ENCODE data around the gene LGALS3. TPM values are rescaled to one million over a fixed set of nuclear protein-coding genes. Genes with fewer than 3 reads are reported as not detected.
A peak's percentile ranks its signal among the peaks of the same experiment; 100 is the strongest.

Gene LGALS3
- total RNA-seq, 4 donors from 2014 or later, result 246 to 526 (median 339) TPM

DNA sequence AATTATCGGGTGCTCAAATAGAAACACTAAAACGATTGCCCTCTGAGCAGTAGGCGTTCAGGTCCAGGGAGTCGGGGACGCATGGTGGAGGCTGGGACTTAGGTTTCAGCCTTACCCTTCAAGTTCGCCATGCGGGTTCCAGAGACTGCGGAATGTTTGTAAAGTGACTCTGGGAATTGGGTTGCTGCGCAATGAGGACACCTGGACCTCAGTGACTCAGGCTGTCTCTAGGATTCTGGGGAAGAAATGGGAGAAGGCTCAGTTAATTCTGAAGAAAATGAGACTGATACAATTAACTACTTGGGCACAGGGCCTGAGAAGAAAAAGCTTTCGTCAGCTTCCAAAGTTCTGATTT, 1.1 kb downstream of the LGALS3 start:
- Histone ChIP-seq H3K4me3 (peak overlapping the region; percentile 75 to 83 (median 82)), H3K36me3 (peaks cover 0 to 5% (median 0%) of the 10 kb centered on the region in 3 donors), H3K4me1 (peaks cover 0 to 66% (median 38%) of the 10 kb centered on the region in 4 donors), H3K27ac (peak overlapping the region; percentile 94 to 97 (median 95)), H3K9me3 (no peaks in the 10 kb centered on the region), H3K27me3 (no peaks in the 10 kb centered on the region)
- 21 to 26% methylated on average over 10 of the region's 10 CpGs for WGBS, 2 donors
- no peak for DNase-seq (ENCODE audit: low spot score in 2 of 2)
- TF ChIP-seq EP300 (IDR thresholded peaks at IDR 0.05), result no peak
- TF ChIP-seq POLR2A (IDR thresholded peaks at IDR 0.05), result no peak
- no peak for TF ChIP-seq CTCF (IDR thresholded peaks at IDR 0.05)

- Histone ChIP-seq H3K27ac (peak overlapping the region in 3 of 4 donors; percentile 56 to 97 (median 96)), H3K4me3 (peak overlapping the region in 3 of 4 donors; percentile 16 to 82 (median 19)), H3K27me3 (no peaks in the 10 kb centered on the region), H3K9me3 (no peaks in the 10 kb centered on the region), H3K36me3 (peaks cover 0 to 5% (median 0%) of the 10 kb centered on the region in 3 donors), H3K4me1 (peaks cover 0 to 71% (median 48%) of the 10 kb centered on the region in 4 donors)
- 44 to 54% methylated on average over 7 of the region's 7 CpGs for WGBS, 2 donors
- peak in 1 of 2 donors; percentile 34 for TF ChIP-seq EP300 (IDR thresholded peaks at IDR 0.05)
- no peak for TF ChIP-seq POLR2A (IDR thresholded peaks at IDR 0.05)
- DNase-seq (ENCODE audit: low spot score in 2 of 2), result no peak
Measured at GRCh38 chr14:55131370-55132137, 2.5 kb downstream of the LGALS3 start.

GRCh38 chr14:55133416-55133815, 4.4 kb downstream of the LGALS3 start:
- TF ChIP-seq CTCF (IDR thresholded peaks at IDR 0.05) (peak in 2 of 5 experiments; percentile 48 to 54), POLR2A (IDR thresholded peaks at IDR 0.05) (no peak)
- DNase-seq (ENCODE audit: low spot score in 2 of 2), result no peak
- Histone ChIP-seq H3K27me3 (no peaks in the 10 kb centered on the region), H3K36me3 (peaks cover 0 to 11% (median 0%) of the 10 kb centered on the region in 3 donors), H3K4me1 (peaks cover 0 to 85% (median 62%) of the 10 kb centered on the region in 4 donors), H3K27ac (peak overlapping the region; percentile 5 to 96 (median 51)), H3K4me3 (no peak overlapping the region), H3K9me3 (no peaks in the 10 kb centered on the region)
- 20 to 54% methylated on average over 4 of the region's 4 CpGs for WGBS, 2 donors

GRCh38 chr14:55136241-55136640, 7.2 kb downstream of the LGALS3 start:
- Histone ChIP-seq H3K27me3 (no peaks in the 10 kb centered on the region), H3K4me1 (peaks cover 0 to 91% (median 55%) of the 10 kb centered on the region in 4 donors), H3K4me3 (no peak overlapping the region), H3K27ac (peak overlapping the region; percentile 57 to 96 (median 78)), H3K9me3 (no peaks in the 10 kb centered on the region), H3K36me3 (peaks cover 4 to 39% (median 7%) of the 10 kb centered on the region in 3 donors)
- 69 to 71% methylated on average over 3 of the region's 3 CpGs for WGBS, 2 donors
- TF ChIP-seq EP300 (IDR thresholded peaks at IDR 0.05), result no peak
- no peak for TF ChIP-seq POLR2A (IDR thresholded peaks at IDR 0.05)
- no peak for TF ChIP-seq CTCF (IDR thresholded peaks at IDR 0.05)
- DNase-seq (ENCODE audit: low spot score in 2 of 2), result no peak

- Histone ChIP-seq H3K27ac (peak overlapping the region; percentile 57 to 96 (median 78)), H3K9me3 (no peaks in the 10 kb centered on the region), H3K4me3 (peak overlapping the region in 3 of 4 donors; percentile 19 to 27 (median 26)), H3K4me1 (peaks cover 0 to 82% (median 49%) of the 10 kb centered on the region in 4 donors), H3K27me3 (no peaks in the 10 kb centered on the region), H3K36me3 (peaks cover 4 to 45% (median 8%) of the 10 kb centered on the region in 3 donors)
- DNase-seq (ENCODE audit: low spot score in 2 of 2), result peak; percentile 67 to 73
- TF ChIP-seq POLR2A (IDR thresholded peaks at IDR 0.05) (peak in 1 of 2 donors; percentile 15), EP300 (IDR thresholded peaks at IDR 0.05) (peak in 1 of 2 donors; percentile 77), CTCF (IDR thresholded peaks at IDR 0.05) (peak in 1 of 5 experiments; percentile 31)
- WGBS, 2 donors, result 20 to 21% methylated on average over 12 of the region's 12 CpGs
Measured at GRCh38 chr14:55136885-55137786, 8.1 kb downstream of the LGALS3 start.
